ENCODE measurements around the gene ISCA1. TPM values are rescaled to one million over a fixed set of nuclear protein-coding genes. Genes with fewer than 3 reads are reported as not detected.
A peak's percentile ranks its signal among the peaks of the same experiment; 100 is the strongest.

ISCA1 gene
- total RNA-seq, 1 donor, result 46.5 TPM

DNA sequence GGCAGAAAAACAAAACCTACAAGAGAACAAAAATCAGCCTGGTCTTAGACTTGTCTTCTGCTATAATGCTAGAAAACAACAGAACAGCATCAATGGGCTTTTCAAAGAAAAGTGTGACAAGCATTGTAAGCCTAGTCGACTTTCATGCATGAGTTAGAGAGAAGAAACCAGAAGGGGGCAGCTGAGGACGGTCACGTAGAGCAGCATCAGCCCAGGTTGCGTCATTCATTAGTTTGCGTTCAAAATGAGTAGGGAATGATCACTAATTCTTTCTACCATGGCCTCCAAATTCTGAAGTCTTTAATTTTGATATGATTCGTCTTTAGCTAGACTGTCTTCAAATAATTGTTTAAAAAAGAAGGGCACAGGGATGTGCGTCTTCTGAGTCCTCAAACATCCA is 4.7 kb upstream of the ISCA1 start:
- no peak overlapping the region for H3K4me3 ChIP-seq (ENCODE audit: low read depth, low read length)
- TF ChIP-seq, protein P1, sequence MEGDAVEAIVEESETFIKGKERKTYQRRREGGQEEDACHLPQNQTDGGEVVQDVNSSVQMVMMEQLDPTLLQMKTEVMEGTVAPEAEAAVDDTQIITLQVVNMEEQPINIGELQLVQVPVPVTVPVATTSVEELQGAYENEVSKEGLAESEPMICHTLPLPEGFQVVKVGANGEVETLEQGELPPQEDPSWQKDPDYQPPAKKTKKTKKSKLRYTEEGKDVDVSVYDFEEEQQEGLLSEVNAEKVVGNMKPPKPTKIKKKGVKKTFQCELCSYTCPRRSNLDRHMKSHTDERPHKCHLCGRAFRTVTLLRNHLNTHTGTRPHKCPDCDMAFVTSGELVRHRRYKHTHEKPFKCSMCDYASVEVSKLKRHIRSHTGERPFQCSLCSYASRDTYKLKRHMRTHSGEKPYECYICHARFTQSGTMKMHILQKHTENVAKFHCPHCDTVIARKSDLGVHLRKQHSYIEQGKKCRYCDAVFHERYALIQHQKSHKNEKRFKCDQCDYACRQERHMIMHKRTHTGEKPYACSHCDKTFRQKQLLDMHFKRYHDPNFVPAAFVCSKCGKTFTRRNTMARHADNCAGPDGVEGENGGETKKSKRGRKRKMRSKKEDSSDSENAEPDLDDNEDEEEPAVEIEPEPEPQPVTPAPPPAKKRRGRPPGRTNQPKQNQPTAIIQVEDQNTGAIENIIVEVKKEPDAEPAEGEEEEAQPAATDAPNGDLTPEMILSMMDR (IDR thresholded peaks at IDR 0.05; ENCODE audit: insufficient read depth, low read length), result peak; percentile 38
- peak; percentile 49 for DNase-seq (ENCODE audit: low read depth)

DNA sequence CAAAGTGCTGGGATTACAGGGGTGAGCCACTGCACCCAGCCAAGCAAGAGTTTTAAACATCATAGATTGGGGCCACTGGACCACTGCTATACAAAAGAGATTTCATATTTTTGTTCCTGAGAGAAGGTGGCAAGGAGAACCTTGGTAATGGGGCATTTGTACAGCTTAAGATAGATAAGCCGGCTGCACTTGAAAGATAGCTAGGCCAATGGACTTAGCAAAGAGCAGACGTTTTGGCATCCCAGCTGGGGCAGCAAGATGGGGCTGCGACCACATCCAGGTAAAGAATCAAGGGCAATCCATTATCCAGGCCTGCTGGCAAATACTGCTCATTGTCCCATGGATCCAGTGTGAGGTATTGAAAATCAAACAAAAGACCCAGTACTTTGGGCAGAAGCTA is 3.9 kb upstream of the ISCA1 start:
- TF ChIP-seq, protein P1 (IDR thresholded peaks at IDR 0.05; ENCODE audit: insufficient read depth, low read length), result no peak
- no peak overlapping the region for H3K4me3 ChIP-seq (ENCODE audit: low read depth, low read length)
- no peak for DNase-seq (ENCODE audit: low read depth)

DNA sequence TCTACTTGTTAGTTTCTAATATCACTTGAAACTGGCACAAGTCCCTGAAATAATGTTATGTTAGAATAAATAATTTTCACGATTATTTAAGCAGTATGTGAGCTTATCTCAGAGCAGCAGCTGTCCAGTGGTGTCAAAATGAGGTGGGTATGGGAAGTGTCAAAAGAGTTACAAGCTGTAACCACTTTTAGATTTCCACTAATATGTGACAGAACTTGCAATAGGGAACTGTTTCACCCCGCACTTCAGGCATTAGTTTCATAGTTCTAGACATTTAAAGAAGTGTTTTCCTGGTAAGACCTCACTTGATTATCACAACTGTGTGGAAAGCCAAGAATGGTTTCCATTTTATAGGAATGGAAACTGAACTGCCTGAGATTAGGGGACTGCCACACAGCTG is 2.9 kb upstream of the ISCA1 start:
- DNase-seq (ENCODE audit: low read depth), result no peak
- no peak overlapping the region for H3K4me3 ChIP-seq (ENCODE audit: low read depth, low read length)
- TF ChIP-seq, protein P1 (IDR thresholded peaks at IDR 0.05; ENCODE audit: insufficient read depth, low read length), result no peak

DNA sequence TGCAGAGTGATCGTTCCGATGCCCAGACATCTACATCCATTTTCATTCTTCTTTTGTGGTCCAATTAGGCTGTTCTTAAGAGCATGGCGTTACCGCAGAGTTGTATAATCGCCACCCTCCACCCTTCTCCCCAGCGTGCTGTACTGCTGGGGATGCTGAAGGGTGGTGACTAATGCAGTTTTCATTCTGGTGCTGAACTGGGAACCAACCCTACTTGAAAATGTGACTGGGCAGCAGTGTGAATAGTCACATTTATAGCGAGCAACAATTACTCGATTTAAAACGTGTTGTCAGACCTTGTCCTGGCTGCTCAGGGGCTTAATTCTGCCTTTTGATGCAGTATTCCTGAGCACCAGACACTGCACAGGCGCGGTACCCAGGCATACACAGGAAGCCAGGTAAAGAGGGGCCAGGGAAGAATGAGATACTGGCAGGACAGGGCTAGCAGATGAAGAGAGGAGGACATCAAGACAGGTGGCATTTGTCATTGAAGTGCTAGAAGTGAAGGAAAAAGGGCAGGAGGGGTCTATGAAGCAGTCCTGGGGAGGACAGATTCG is 719 bp upstream of the ISCA1 start:
- H3K4me3 ChIP-seq (ENCODE audit: low read depth, low read length), result peak overlapping the region; percentile 97
- peak; percentile 90 for DNase-seq (ENCODE audit: low read depth)
- TF ChIP-seq, protein P1 (IDR thresholded peaks at IDR 0.05; ENCODE audit: insufficient read depth, low read length), result no peak

DNA sequence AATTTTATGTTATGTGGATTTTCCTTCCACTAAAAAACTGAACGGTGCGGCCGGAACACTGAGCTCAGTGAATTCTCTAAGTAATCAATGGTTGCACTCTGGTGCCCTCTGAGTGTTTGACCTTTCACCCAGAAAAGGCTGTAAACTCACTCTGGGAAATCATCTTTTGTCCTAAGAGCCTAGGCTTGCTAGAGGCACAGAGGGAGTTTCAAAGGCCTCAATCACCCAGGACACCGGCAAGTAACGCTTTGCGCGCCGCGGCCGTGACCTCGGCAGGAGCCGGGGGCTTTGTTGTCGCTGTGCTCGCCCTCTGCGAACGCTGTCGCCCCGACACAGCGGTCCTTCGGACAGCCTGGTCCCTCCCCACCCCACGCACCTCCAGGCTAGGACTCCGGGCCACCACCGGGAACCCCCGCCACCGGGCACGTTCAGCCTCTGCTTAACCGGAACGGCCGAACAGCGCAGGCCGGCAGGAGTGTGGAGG is 703 bp downstream of the ISCA1 start:
- no peak for DNase-seq (ENCODE audit: low read depth)
- peak overlapping the region; percentile 97 for H3K4me3 ChIP-seq (ENCODE audit: low read depth, low read length)
- TF ChIP-seq, protein P1 (IDR thresholded peaks at IDR 0.05; ENCODE audit: insufficient read depth, low read length), result no peak

DNA sequence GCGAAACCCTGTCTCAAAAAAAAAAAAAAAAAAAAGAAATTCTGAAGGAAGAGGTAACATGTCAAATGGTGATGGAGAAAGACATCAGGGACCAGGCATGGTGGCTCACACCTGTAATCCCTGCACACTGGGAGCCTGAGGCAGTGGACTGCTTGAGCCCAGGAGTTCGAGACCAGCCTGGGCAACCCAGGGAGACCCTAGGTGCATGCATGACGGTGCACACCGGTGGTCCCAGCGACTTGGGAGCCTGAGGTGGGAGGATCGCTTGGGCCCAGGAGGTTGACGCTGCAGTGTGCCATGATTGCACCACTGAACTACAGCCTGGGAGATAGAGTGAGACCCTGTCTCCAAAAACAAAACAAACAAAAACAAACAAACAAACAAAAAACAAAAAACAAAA is 1.8 kb downstream of the ISCA1 start:
- TF ChIP-seq, protein P1 (IDR thresholded peaks at IDR 0.05; ENCODE audit: insufficient read depth, low read length), result no peak
- no peak for DNase-seq (ENCODE audit: low read depth)
- H3K4me3 ChIP-seq (ENCODE audit: low read depth, low read length), result peak overlapping the region; percentile 7

DNA sequence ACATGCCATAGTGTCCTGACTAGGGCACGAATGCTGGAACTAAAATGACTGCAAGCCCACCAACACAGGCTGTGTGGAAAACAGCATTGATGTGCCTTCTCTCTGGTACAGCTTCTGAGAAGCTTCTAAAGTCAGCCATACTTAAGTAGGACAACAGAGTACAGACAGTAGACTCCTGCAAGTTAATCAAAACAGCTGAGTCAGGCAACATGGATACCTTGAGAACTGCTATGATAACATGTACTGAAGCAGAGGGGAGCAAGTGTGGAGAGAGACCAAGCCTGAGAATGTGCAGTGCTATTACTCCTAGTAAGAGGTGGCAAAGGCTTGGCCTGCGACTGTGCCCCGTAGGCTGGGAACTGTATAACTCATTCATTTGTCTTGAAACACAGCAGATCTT is 2.5 kb downstream of the ISCA1 start:
- TF ChIP-seq, protein P1 (IDR thresholded peaks at IDR 0.05; ENCODE audit: insufficient read depth, low read length), result no peak
- no peak for DNase-seq (ENCODE audit: low read depth)
- H3K4me3 ChIP-seq (ENCODE audit: low read depth, low read length), result no peak overlapping the region
